ENCODE results near the gene SERPINH1. TPM values are rescaled to one million over a fixed set of nuclear protein-coding genes. Genes with fewer than 3 reads are reported as not detected.

SERPINH1 gene
- total and polyA plus RNA-seq, 7 experiments from 2014 or later = 2.9 to 19.9 (median 7.8) TPM

DNA sequence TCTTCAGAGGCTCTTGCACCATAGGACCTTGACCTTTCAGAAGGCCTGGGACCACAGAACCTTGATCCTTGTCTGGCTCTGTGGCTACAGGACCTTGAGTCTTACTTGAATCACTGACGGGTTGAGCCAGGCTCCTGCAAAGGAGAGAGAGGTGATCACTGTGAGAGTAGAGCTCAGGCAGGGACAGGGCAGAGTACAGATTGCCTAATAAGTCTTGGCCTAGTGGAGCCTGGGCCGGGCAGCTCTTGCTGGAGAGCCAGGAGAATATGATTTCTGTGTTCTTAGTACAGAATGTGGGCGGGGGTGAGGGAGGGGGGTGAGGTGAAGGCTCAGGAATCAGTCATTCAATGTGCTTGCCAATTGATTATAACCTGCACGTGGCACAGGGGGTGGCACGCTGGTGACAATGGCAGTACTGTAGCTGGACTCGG is 26.0 kb downstream of the SERPINH1 start:
- Histone ChIP-seq H3K27me3 (ENCODE audit: control insufficient read depth in 2 of 2, insufficient read depth in 2 of 2, low read length in 2 of 2) (no peaks in the 10 kb centered on the region), H3K4me1 (ENCODE audit: control insufficient read depth in 2 of 2, insufficient read depth in 2 of 2, low read length in 2 of 2) (peaks cover 0 to 4% of the 10 kb centered on the region in 2 donors), H3K9me3 (ENCODE audit: control insufficient read depth in 2 of 3, low read length in 3 of 3) (no peaks in the 10 kb centered on the region), H3K4me3 (ENCODE audit: low read length) (no peak overlapping the region), H3K27ac (ENCODE audit: low read depth, low read length) (no peak overlapping the region), H3K36me3 (ENCODE audit: control insufficient read depth in 2 of 3, insufficient read depth in 3 of 3, low read length in 3 of 3) (no peaks in the 10 kb centered on the region)
- intact Hi-C loops (cut with micrococcal nuclease) = no loop called here
- Mint-ChIP-seq H3K9me3 (no peaks in the 10 kb centered on the region), H3K27me3 (peaks cover 0 to 32% (median 9%) of the 10 kb centered on the region in 5 donors), H3K36me3 (no peaks in the 10 kb centered on the region), H3K27ac (no peak overlapping the region), H3K4me1 (peaks cover 2 to 20% (median 13%) of the 10 kb centered on the region in 7 donors), H3K4me3 (no peak overlapping the region)
- POLR2A ChIA-PET = no interaction called here
- no peak for DNase-seq
- CTCF ChIA-PET = no interaction called here
- no peak for ATAC-seq

DNA sequence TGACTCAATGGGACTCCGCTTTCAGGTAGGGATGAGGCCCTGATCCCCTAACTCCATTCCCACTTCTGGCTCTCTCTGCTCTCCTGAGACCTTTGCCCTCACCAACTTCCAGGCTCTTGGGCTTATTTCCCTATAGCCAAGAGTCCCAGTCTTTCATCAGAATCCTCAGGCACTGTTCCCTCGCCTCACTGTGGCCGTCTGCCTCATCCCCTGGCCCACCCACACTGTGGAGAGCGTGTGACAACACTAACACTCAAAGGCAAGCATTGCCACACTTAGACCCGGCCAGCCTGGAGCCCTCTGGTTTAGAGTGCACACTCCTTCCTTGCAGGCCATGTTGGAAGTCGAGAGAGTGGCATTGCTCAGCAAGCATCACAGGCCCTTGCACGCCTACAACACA is 27.0 kb downstream of the SERPINH1 start:
- intact Hi-C loops (cut with micrococcal nuclease) = no loop called here
- H3K36me3 ChIP-seq (ENCODE audit: control insufficient read depth in 2 of 3, insufficient read depth in 3 of 3, low read length in 3 of 3) = no peaks in the 10 kb centered on the region
- ChIA-PET CTCF (interaction anchor here (0.9 kb wide), 1 partner anchor 448 kb away, joined by 3 read pairs; no protein-coding TSS in a partner anchor), POLR2A (no interaction called here)
- H3K27ac ChIP-seq (ENCODE audit: low read depth, low read length) = no peak overlapping the region
- H3K4me3 ChIP-seq (ENCODE audit: low read length) = no peak overlapping the region
- no peaks in the 10 kb centered on the region for H3K27me3 ChIP-seq (ENCODE audit: control insufficient read depth in 2 of 2, insufficient read depth in 2 of 2, low read length in 2 of 2)
- peaks cover 0 to 4% of the 10 kb centered on the region in 2 donors for H3K4me1 ChIP-seq (ENCODE audit: control insufficient read depth in 2 of 2, insufficient read depth in 2 of 2, low read length in 2 of 2)
- Mint-ChIP-seq H3K27ac (no peak overlapping the region), H3K36me3 (no peaks in the 10 kb centered on the region), H3K9me3 (no peaks in the 10 kb centered on the region), H3K4me1 (peaks cover 2 to 21% (median 12%) of the 10 kb centered on the region in 7 donors), H3K4me3 (no peak overlapping the region), H3K27me3 (peaks cover 0 to 31% (median 7%) of the 10 kb centered on the region in 5 donors)
- no peaks in the 10 kb centered on the region for H3K9me3 ChIP-seq (ENCODE audit: control insufficient read depth in 2 of 3, low read length in 3 of 3)
- ATAC-seq = no peak
- DNase-seq = no peak

DNA sequence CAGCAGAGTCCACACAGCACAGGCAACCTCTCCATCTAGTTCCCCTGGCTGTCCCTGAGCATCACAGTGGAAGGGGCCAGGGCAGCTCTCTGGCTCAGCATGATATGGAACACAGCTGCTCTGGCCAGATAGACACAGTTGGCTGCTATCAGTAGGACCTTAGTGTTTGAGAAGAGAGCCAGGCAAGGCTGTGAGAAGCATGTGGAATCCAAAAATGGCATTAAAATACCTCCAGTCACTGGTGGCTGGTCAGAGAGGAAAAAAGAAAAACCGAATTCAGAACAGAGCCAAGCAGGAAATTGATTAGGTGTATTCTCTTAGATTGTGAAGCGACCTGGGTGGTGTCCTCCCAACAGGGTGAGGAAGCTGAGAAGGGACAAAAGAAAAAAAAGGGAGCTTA is 27.9 kb downstream of the SERPINH1 start:
- DNase-seq (no peak), ATAC-seq (no peak)
- Histone ChIP-seq H3K9me3 (ENCODE audit: control insufficient read depth in 2 of 3, low read length in 3 of 3) (no peaks in the 10 kb centered on the region), H3K36me3 (ENCODE audit: control insufficient read depth in 2 of 3, insufficient read depth in 3 of 3, low read length in 3 of 3) (no peaks in the 10 kb centered on the region), H3K4me3 (ENCODE audit: low read length) (no peak overlapping the region), H3K4me1 (ENCODE audit: control insufficient read depth in 2 of 2, insufficient read depth in 2 of 2, low read length in 2 of 2) (peaks cover 0 to 4% of the 10 kb centered on the region in 2 donors), H3K27me3 (ENCODE audit: control insufficient read depth in 2 of 2, insufficient read depth in 2 of 2, low read length in 2 of 2) (no peaks in the 10 kb centered on the region), H3K27ac (ENCODE audit: low read depth, low read length) (no peak overlapping the region)
- Mint-ChIP-seq H3K27me3 (peaks cover 0 to 24% (median 2%) of the 10 kb centered on the region in 5 donors), H3K4me3 (no peak overlapping the region), H3K9me3 (no peaks in the 10 kb centered on the region), H3K36me3 (no peaks in the 10 kb centered on the region), H3K4me1 (peaks cover 2 to 17% (median 10%) of the 10 kb centered on the region in 7 donors), H3K27ac (no peak overlapping the region)
- intact Hi-C loops (cut with micrococcal nuclease) = no loop called here
- POLR2A ChIA-PET = no interaction called here
- CTCF ChIA-PET = no interaction called here

DNA sequence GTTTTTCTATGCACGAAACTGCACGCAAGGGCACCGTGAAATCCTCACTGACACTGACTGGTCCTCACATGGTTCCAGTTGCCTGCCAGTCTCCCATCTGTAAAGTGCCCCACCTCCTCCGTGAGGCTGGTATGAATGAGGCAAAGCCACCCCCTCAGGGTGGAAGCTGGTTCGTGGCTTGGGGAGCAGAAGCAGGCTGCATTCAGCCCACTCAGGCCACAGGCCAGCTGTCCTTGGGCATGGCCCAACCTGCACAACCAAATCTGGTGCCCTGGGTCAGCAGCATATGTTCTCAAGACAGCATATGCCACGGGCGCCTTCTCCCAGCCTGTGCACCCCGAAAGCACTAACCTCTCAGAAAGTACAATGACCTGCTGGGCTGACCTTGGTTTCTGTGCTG is 29.3 kb downstream of the SERPINH1 start:
- Histone ChIP-seq H3K4me1 (ENCODE audit: control insufficient read depth in 2 of 2, insufficient read depth in 2 of 2, low read length in 2 of 2) (peaks cover 0 to 4% of the 10 kb centered on the region in 2 donors), H3K4me3 (ENCODE audit: low read length) (no peak overlapping the region), H3K9me3 (ENCODE audit: control insufficient read depth in 2 of 3, low read length in 3 of 3) (no peaks in the 10 kb centered on the region), H3K27ac (ENCODE audit: low read depth, low read length) (no peak overlapping the region), H3K27me3 (ENCODE audit: control insufficient read depth in 2 of 2, insufficient read depth in 2 of 2, low read length in 2 of 2) (no peaks in the 10 kb centered on the region), H3K36me3 (ENCODE audit: control insufficient read depth in 2 of 3, insufficient read depth in 3 of 3, low read length in 3 of 3) (no peaks in the 10 kb centered on the region)
- CTCF ChIA-PET = interaction anchor here (1.4 kb wide), 1 partner anchor 43 kb away, joined by 5 read pairs; no protein-coding TSS in a partner anchor
- POLR2A ChIA-PET = interaction anchor here (1.3 to 1.5 kb wide), 2 partner anchors 8 to 13 kb away, joined by 3 read pairs; no protein-coding TSS in a partner anchor
- Mint-ChIP-seq H3K4me1 (peaks cover 2 to 29% (median 15%) of the 10 kb centered on the region in 7 donors), H3K27me3 (peaks cover 0 to 29% (median 0%) of the 10 kb centered on the region in 5 donors), H3K9me3 (no peaks in the 10 kb centered on the region), H3K27ac (no peak overlapping the region), H3K4me3 (no peak overlapping the region), H3K36me3 (no peaks in the 10 kb centered on the region)
- ATAC-seq = no peak
- DNase-seq = no peak
- intact Hi-C loops (cut with micrococcal nuclease) = no loop called here

- Histone ChIP-seq H3K27me3 (ENCODE audit: control insufficient read depth in 2 of 2, insufficient read depth in 2 of 2, low read length in 2 of 2) (no peaks in the 10 kb centered on the region), H3K36me3 (ENCODE audit: control insufficient read depth in 2 of 3, insufficient read depth in 3 of 3, low read length in 3 of 3) (no peaks in the 10 kb centered on the region), H3K4me1 (ENCODE audit: control insufficient read depth in 2 of 2, insufficient read depth in 2 of 2, low read length in 2 of 2) (peaks cover 0 to 4% of the 10 kb centered on the region in 2 donors), H3K9me3 (ENCODE audit: control insufficient read depth in 2 of 3, low read length in 3 of 3) (no peaks in the 10 kb centered on the region), H3K27ac (ENCODE audit: low read depth, low read length) (no peak overlapping the region), H3K4me3 (ENCODE audit: low read length) (no peak overlapping the region)
- H3K27ac Mint-ChIP-seq = peak overlapping the region in 1 of 9 donors; percentile 77
- no peak for ATAC-seq
- intact Hi-C loops (cut with micrococcal nuclease) = loop anchor here in 1 of 2 donors (1.0 kb wide), 1 partner anchor 45 kb away; no protein-coding TSS in a partner anchor
- no peak for DNase-seq
- no peaks in the 10 kb centered on the region for H3K9me3 Mint-ChIP-seq
- POLR2A ChIA-PET = interaction anchor here (1.5 kb wide), 1 partner anchor 8 kb away, joined by 3 read pairs; no protein-coding TSS in a partner anchor
- CTCF ChIA-PET = interaction anchor here (0.6 to 1.4 kb wide), 2 partner anchors 43 to 1886 kb away, joined by 3 to 5 read pairs; no protein-coding TSS in a partner anchor
- H3K4me1 Mint-ChIP-seq = peaks cover 2 to 29% (median 15%) of the 10 kb centered on the region in 7 donors
- peaks cover 0 to 32% (median 0%) of the 10 kb centered on the region in 5 donors for H3K27me3 Mint-ChIP-seq
- H3K36me3 Mint-ChIP-seq = no peaks in the 10 kb centered on the region
- H3K4me3 Mint-ChIP-seq = no peak overlapping the region
Measured at GRCh38 chr11:75591966-75592365, 29.9 kb downstream of the SERPINH1 start.

- Histone ChIP-seq H3K27me3 (ENCODE audit: control insufficient read depth in 2 of 2, insufficient read depth in 2 of 2, low read length in 2 of 2) (no peaks in the 10 kb centered on the region), H3K4me3 (ENCODE audit: low read length) (no peak overlapping the region), H3K36me3 (ENCODE audit: control insufficient read depth in 2 of 3, insufficient read depth in 3 of 3, low read length in 3 of 3) (no peaks in the 10 kb centered on the region), H3K4me1 (ENCODE audit: control insufficient read depth in 2 of 2, insufficient read depth in 2 of 2, low read length in 2 of 2) (peaks cover 0 to 4% of the 10 kb centered on the region in 2 donors), H3K9me3 (ENCODE audit: control insufficient read depth in 2 of 3, low read length in 3 of 3) (no peaks in the 10 kb centered on the region), H3K27ac (ENCODE audit: low read depth, low read length) (no peak overlapping the region)
- Mint-ChIP-seq H3K9me3 (no peaks in the 10 kb centered on the region), H3K27ac (peak overlapping the region in 1 of 9 donors; percentile 52), H3K27me3 (peaks cover 0 to 37% (median 0%) of the 10 kb centered on the region in 5 donors), H3K4me3 (no peak overlapping the region), H3K36me3 (no peaks in the 10 kb centered on the region), H3K4me1 (peaks cover 2 to 29% (median 15%) of the 10 kb centered on the region in 7 donors)
- DNase-seq = no peak
- ChIA-PET CTCF (interaction anchor here (0.7 to 1.4 kb wide), 3 partner anchors 42 to 319 kb away, joined by 3 to 5 read pairs (median 3); no protein-coding TSS in a partner anchor), POLR2A (no interaction called here)
- ATAC-seq = no peak
- intact Hi-C loops (cut with micrococcal nuclease) = loop anchor here in 1 of 2 donors (1.0 kb wide), 1 partner anchor 45 kb away; no protein-coding TSS in a partner anchor
Measured at GRCh38 chr11:75592715-75593114, 30.7 kb downstream of the SERPINH1 start.

All from naive thymus-derived CD4-positive, alpha-beta T cell (primary cell).